SK-N-SH (cell line): ENCODE measurements around the gene IGFBP7. TPM values are rescaled to one million over a fixed set of nuclear protein-coding genes. Genes with fewer than 3 reads are reported as not detected.

Experiments used
- CTCF ChIA-PET: fragments of 300-600, 350-600 bp; formaldehyde crosslinking; extraction: SDS; loops from one replicate; lab custom pipeline; 2021; lab: Yijun Ruan, JAX
- POLR2A ChIA-PET: fragments of 350-600 bp; sonication (Branson Sonifier 250); formaldehyde crosslinking; extraction: SDS; loops from one replicate; lab custom pipeline; 2020; ENCODE audit warnings: antibody characterized with exemption, inconsistent platforms; lab: Yijun Ruan, JAX
- DNase-seq: peaks from one replicate; pipeline ENCODE4 v3.0.0; 2012
- H2AFZ ChIP-seq: fragments of 200-600 bp; sonication (generic); 2 replicates; pipeline ENCODE4 v1.8.1; 2016; ENCODE audit warnings: antibody characterized with exemption, mild to moderate bottlenecking, low read depth
- H3F3A ChIP-seq: fragments of 200-600 bp; sonication (generic); replicated peaks from 2 replicates; pipeline ENCODE3; 2016; ENCODE audit warnings: antibody characterized with exemption, mild to moderate bottlenecking; ENCODE audit not compliant: insufficient read depth
- H3K27ac ChIP-seq, 2 experiments: fragments of 200-500 bp in 1 of 2; fragments of 200-600 bp in 1 of 2; sonication (Bioruptor generic) in 1 of 2; sonication (generic), shearing (Covaris generic) in 1 of 2; 2 replicates each; pipeline versions ENCODE4 v1.5.1 to v1.6.1; 2014 to 2016; ENCODE audit warnings: low read depth in 2 of 2, inconsistent platforms in 1 of 2, low read length in 1 of 2, mild to moderate bottlenecking in 1 of 2, mixed read lengths in 1 of 2
- H3K27me3 ChIP-seq: fragments of 200-600 bp; sonication (generic), shearing (Covaris generic); 2 replicates; pipeline ENCODE4 v1.6.1; 2016; ENCODE audit warnings: mixed run types; ENCODE audit not compliant: insufficient read depth
- H3K36me3 ChIP-seq, 2 experiments: fragments of 200-500 bp in 1 of 2; fragments of 200-600 bp in 1 of 2; sonication (Bioruptor generic) in 1 of 2; sonication (generic) in 1 of 2; replicated peaks in 1 of 2; 2 replicates each; pipeline versions ENCODE3 to v1.5.1; 2014 to 2016; ENCODE audit warnings: low read length in 1 of 2, mild to moderate bottlenecking in 1 of 2; ENCODE audit not compliant: insufficient read depth in 2 of 2, control insufficient read depth in 1 of 2
- H3K4me1 ChIP-seq, 2 experiments: fragments of 200-500 bp in 1 of 2; fragments of 200-600 bp in 1 of 2; sonication (Bioruptor generic) in 1 of 2; sonication (generic), shearing (Covaris generic) in 1 of 2; 2 replicates each; pipeline versions ENCODE4 v1.5.1 to v1.6.1; 2014 to 2016; ENCODE audit warnings: low read depth in 1 of 2, low read length in 1 of 2, mixed run types in 1 of 2; ENCODE audit not compliant: insufficient read depth in 2 of 2, control insufficient read depth in 1 of 2
- H3K4me2 ChIP-seq: fragments of 200-600 bp; sonication (generic), shearing (Covaris generic); 2 replicates; pipeline ENCODE4 v1.6.1; 2017; ENCODE audit warnings: mixed run types
- H3K4me3 ChIP-seq, 2 experiments: fragments of 200-500 bp in 1 of 2; fragments of 200-600 bp in 1 of 2; sonication (Bioruptor generic) in 1 of 2; sonication (generic), shearing (Covaris generic) in 1 of 2; 2 replicates each; pipeline versions ENCODE4 v1.5.1 to v1.8.1; 2014 to 2016; ENCODE audit warnings: low read depth in 2 of 2, inconsistent platforms in 1 of 2, low read length in 1 of 2, mild to moderate bottlenecking in 1 of 2, mixed read lengths in 1 of 2, moderate library complexity in 1 of 2
- H3K79me2 ChIP-seq: fragments of 200-600 bp; sonication (generic); 2 replicates; pipeline ENCODE4 v1.8.1; 2017; ENCODE audit warnings: mild to moderate bottlenecking; ENCODE audit not compliant: insufficient read depth
- H3K9ac ChIP-seq: fragments of 200-600 bp; sonication (generic); 2 replicates; pipeline ENCODE4 v1.6.1; 2017; ENCODE audit warnings: mixed run types
- H3K9me2 ChIP-seq: fragments of 200-600 bp; sonication (generic); 2 replicates; pipeline ENCODE4 v1.6.1; 2017; ENCODE audit warnings: mixed run types
- H3K9me3 ChIP-seq: fragments of 200-600 bp; sonication (generic); 2 replicates; pipeline ENCODE4 v1.6.1; 2017; ENCODE audit warnings: mixed run types, mild to moderate bottlenecking, moderate library complexity
- H4K20me1 ChIP-seq: fragments of 200-600 bp; sonication (generic); 2 replicates; pipeline ENCODE4 v1.6.1; 2017; ENCODE audit warnings: mild to moderate bottlenecking, mixed run types; ENCODE audit not compliant: insufficient read depth
- CHD2 ChIP-seq: fragments of 150-350 bp; IDR thresholded peaks from 2 replicates; pipeline ENCODE4 v1.6.1; 2018; ENCODE audit warnings: low read length; ENCODE audit not compliant: partially characterized antibody
- EP300 ChIP-seq, 2 experiments: IDR thresholded peaks; 2 replicates each; pipeline versions ENCODE4 v1.4.0 to v1.6.1; 2012; ENCODE audit warnings: borderline replicate concordance in 1 of 2, low read depth in 1 of 2, low read length in 1 of 2
- EZH2phosphoT487 ChIP-seq: fragments of 200-600 bp; sonication (generic); IDR thresholded peaks from 2 replicates; pipeline ENCODE4 v1.6.1; 2017; ENCODE audit warnings: low read depth, mixed run types, mild to moderate bottlenecking, antibody characterized with exemption, moderate library complexity, borderline replicate concordance
- FOSL2 ChIP-seq: IDR thresholded peaks from 2 replicates; pipeline ENCODE4 v1.4.0; 2012; ENCODE audit warnings: low read depth, mild to moderate bottlenecking, moderate library complexity, borderline replicate concordance
- FOXM1 ChIP-seq: IDR thresholded peaks from 2 replicates; pipeline ENCODE4 v1.4.0; 2012; ENCODE audit warnings: low read depth, mild to moderate bottlenecking
- MEF2A ChIP-seq: IDR thresholded peaks from 2 replicates; pipeline ENCODE4 v1.4.0; 2012; ENCODE audit warnings: low read depth, borderline replicate concordance
- NFIC ChIP-seq: IDR thresholded peaks from 2 replicates; pipeline ENCODE4 v1.4.0; 2012; ENCODE audit warnings: borderline replicate concordance
- NRF1 ChIP-seq: IDR thresholded peaks from 2 replicates; pipeline ENCODE4 v1.6.1; 2012; ENCODE audit warnings: low read depth, mild to moderate bottlenecking, low read length
- POLR2AphosphoS5 ChIP-seq: IDR thresholded peaks from 2 replicates; pipeline ENCODE4 v1.6.1; 2012; ENCODE audit warnings: low read depth, low read length
- RCOR1 ChIP-seq: fragments of 150-350 bp; IDR thresholded peaks from 2 replicates; pipeline ENCODE4 v1.6.1; 2017; ENCODE audit warnings: antibody characterized with exemption, low read length
- RFX5 ChIP-seq: IDR thresholded peaks from 2 replicates; pipeline ENCODE4 v1.6.1; 2012; ENCODE audit warnings: mild to moderate bottlenecking, improper control_type of control experiment, low read length
- RXRA ChIP-seq: IDR thresholded peaks from 2 replicates; pipeline ENCODE4 v1.4.0; 2012; ENCODE audit warnings: low read depth, mild to moderate bottlenecking, borderline replicate concordance
- SMC3 ChIP-seq: IDR thresholded peaks from 2 replicates; pipeline ENCODE4 v1.6.1; 2012; ENCODE audit warnings: low read depth, low read length, improper control_type of control experiment
- TCF12 ChIP-seq: IDR thresholded peaks from 2 replicates; pipeline ENCODE4 v1.4.0; 2012
- TEAD4 ChIP-seq: IDR thresholded peaks from 2 replicates; pipeline ENCODE4 v1.4.0; 2012; ENCODE audit warnings: mild to moderate bottlenecking, borderline replicate concordance; ENCODE audit not compliant: insufficient read depth
- WGBS: methylation state at CpG from one replicate; pipeline ENCODE4 v1.1.6; 2017; ENCODE audit warnings: low lambda C conversion rate; 5-methylcytosine and 5-hydroxymethylcytosine counted together
- polyA plus RNA-seq, 3 experiments: library from polyadenylated mRNA; depleted of rRNA; stranded (reverse); fragments of >200 nt; gene quantifications; 2 replicates each; pipeline ENCODE4 v1.2.3, GENCODE V29; 2012
- TF ChIP-seq, protein P1 (sequence below): IDR thresholded peaks from 2 replicates; pipeline ENCODE4; 2012
- TF ChIP-seq, protein P2 (sequence below): IDR thresholded peaks from 2 replicates; pipeline ENCODE4 v1.4.0; 2012; ENCODE audit warnings: low read depth, borderline replicate concordance

The IGFBP7 gene
- polyA plus RNA-seq, 1 of the 3 experiments (the other 2 are of a cell fraction), result 0.38 TPM

DNA sequence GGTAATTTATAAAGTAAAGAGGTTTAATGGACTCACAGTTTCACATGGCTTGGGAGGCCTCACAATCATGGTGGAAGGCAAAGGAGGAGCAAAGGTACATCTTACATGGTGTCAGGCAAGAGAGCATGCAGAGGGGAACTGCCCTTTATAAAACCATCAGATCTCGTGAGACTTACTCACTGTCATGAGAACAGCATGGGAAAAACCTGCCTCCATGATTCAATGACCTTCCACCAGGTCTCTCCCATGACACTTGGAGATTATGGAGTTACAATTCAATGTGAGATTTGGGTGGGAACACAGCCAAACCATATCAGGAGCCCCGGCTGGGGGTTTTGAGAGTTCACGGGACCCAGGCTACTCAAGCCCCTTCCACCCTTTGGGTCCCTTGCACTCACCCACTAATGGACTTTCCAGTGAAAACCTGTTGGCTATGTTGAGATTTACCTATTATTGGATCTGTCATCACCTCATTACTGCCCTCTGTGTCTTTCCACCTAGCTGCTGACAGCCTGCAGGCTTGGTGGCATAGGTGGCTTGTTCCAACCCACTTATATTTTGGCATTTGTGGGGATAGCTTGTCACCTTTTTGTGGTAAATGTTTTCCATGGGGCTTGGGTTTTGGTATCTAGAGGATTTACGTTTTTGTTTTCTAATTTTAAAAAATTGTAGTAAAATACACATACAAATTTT lies 24.0 kb downstream of the IGFBP7 start:
- Histone ChIP-seq H4K20me1 (no peaks in the 10 kb centered on the region), H3K27ac (no peak overlapping the region), H3K9me3 (no peaks in the 10 kb centered on the region), H3K4me3 (no peak overlapping the region), H3K4me2 (no peak overlapping the region), H3F3A (peaks cover 17% of the 10 kb centered on the region), H3K9me2 (no peaks in the 10 kb centered on the region), H3K9ac (no peak overlapping the region), H3K4me1 (no peaks in the 10 kb centered on the region), H3K36me3 (no peaks in the 10 kb centered on the region), H3K27me3 (no peaks in the 10 kb centered on the region), H3K79me2 (no peaks in the 10 kb centered on the region), H2AFZ (no peak overlapping the region)
- DNase-seq, result no peak
- ChIA-PET POLR2A (no interaction called here), CTCF (no interaction called here)
- WGBS, result 49% methylated on average over 4 of the region's 4 CpGs
- TF ChIP-seq RCOR1 (no peak), RXRA (no peak), MEF2A (no peak), FOSL2 (no peak), RFX5 (no peak), EP300 (IDR thresholded peaks at IDR 0.05; ENCODE audit: borderline replicate concordance in 1 of 2, low read depth in 1 of 2, low read length in 1 of 2) (no peak), NFIC (no peak), EZH2phosphoT487 (no peak), TEAD4 (no peak), POLR2AphosphoS5 (no peak), CHD2 (no peak), FOXM1 (no peak)
- TF ChIP-seq, protein P1, sequence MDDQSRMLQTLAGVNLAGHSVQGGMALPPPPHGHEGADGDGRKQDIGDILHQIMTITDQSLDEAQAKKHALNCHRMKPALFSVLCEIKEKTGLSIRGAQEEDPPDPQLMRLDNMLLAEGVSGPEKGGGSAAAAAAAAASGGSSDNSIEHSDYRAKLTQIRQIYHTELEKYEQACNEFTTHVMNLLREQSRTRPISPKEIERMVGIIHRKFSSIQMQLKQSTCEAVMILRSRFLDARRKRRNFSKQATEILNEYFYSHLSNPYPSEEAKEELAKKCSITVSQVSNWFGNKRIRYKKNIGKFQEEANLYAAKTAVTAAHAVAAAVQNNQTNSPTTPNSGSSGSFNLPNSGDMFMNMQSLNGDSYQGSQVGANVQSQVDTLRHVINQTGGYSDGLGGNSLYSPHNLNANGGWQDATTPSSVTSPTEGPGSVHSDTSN, result no peak

DNA sequence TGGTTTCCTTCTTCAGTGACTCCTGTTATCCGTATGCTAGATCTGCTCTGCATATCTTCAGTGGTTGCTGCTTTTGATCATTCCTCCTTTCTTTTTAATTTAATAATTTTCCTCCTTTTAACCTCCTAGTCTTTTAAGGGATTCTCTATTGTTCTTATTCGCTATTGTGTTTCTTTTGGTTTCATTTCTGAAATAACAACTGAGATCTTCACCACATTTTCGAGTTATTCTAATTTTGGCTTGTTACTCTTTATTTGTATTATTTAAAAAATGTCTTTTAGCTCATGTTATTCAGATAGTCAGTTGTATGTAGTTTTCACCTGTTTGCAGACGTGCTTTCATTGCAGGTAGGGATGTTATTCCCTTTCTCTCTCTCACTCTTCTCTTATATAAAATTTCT lies 24.9 kb downstream of the IGFBP7 start:
- ChIA-PET CTCF (no interaction called here), POLR2A (no interaction called here)
- no peaks in the 10 kb centered on the region for H3K36me3 ChIP-seq
- no peaks in the 10 kb centered on the region for H3K9me2 ChIP-seq
- H3F3A ChIP-seq, result peaks cover 25% of the 10 kb centered on the region
- 64% methylated on average over 4 of the region's 4 CpGs for WGBS
- no peak overlapping the region for H3K9ac ChIP-seq
- no peaks in the 10 kb centered on the region for H3K9me3 ChIP-seq
- TF ChIP-seq, protein P2, sequence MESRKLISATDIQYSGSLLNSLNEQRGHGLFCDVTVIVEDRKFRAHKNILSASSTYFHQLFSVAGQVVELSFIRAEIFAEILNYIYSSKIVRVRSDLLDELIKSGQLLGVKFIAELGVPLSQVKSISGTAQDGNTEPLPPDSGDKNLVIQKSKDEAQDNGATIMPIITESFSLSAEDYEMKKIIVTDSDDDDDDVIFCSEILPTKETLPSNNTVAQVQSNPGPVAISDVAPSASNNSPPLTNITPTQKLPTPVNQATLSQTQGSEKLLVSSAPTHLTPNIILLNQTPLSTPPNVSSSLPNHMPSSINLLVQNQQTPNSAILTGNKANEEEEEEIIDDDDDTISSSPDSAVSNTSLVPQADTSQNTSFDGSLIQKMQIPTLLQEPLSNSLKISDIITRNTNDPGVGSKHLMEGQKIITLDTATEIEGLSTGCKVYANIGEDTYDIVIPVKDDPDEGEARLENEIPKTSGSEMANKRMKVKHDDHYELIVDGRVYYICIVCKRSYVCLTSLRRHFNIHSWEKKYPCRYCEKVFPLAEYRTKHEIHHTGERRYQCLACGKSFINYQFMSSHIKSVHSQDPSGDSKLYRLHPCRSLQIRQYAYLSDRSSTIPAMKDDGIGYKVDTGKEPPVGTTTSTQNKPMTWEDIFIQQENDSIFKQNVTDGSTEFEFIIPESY, result no peak
- TF ChIP-seq TCF12, result no peak
- no peak for TF ChIP-seq SMC3
- TF ChIP-seq RXRA, result no peak
- TF ChIP-seq NRF1, result no peak
- no peak for DNase-seq
- H3K27me3 ChIP-seq, result no peaks in the 10 kb centered on the region
- no peaks in the 10 kb centered on the region for H4K20me1 ChIP-seq
- H3K79me2 ChIP-seq, result no peaks in the 10 kb centered on the region
- H2AFZ ChIP-seq, result no peak overlapping the region
- H3K4me2 ChIP-seq, result no peak overlapping the region
- no peak overlapping the region for H3K27ac ChIP-seq
- no peak overlapping the region for H3K4me3 ChIP-seq
- peaks cover 0 to 4% of the 10 kb centered on the region in 2 experiments; a peak in 1 of 4 replicates for H3K4me1 ChIP-seq
